Measurements from ENCODE around the gene INTS7.

- TF ChIP-seq CTCF (IDR thresholded peaks at IDR 0.05): no peak
- no peak for TF ChIP-seq POLR2A (IDR thresholded peaks at IDR 0.05)
Observed at GRCh38 chr1:212067787-212068186, 32.4 kb upstream of the INTS7 start.
